HG03354 (cell line): Measurements from ENCODE around the gene POLA2.

Source experiments
- ATAC-seq: cut with Tn5 transposase; IDR thresholded peaks from one replicate; pipeline ENCODE4 v1.9.1; 2021; ENCODE audit warnings: mild to moderate bottlenecking; ENCODE audit not compliant: unreplicated experiment, poor library complexity, severe bottlenecking

The POLA2 gene, protein sequence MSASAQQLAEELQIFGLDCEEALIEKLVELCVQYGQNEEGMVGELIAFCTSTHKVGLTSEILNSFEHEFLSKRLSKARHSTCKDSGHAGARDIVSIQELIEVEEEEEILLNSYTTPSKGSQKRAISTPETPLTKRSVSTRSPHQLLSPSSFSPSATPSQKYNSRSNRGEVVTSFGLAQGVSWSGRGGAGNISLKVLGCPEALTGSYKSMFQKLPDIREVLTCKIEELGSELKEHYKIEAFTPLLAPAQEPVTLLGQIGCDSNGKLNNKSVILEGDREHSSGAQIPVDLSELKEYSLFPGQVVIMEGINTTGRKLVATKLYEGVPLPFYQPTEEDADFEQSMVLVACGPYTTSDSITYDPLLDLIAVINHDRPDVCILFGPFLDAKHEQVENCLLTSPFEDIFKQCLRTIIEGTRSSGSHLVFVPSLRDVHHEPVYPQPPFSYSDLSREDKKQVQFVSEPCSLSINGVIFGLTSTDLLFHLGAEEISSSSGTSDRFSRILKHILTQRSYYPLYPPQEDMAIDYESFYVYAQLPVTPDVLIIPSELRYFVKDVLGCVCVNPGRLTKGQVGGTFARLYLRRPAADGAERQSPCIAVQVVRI

DNA sequence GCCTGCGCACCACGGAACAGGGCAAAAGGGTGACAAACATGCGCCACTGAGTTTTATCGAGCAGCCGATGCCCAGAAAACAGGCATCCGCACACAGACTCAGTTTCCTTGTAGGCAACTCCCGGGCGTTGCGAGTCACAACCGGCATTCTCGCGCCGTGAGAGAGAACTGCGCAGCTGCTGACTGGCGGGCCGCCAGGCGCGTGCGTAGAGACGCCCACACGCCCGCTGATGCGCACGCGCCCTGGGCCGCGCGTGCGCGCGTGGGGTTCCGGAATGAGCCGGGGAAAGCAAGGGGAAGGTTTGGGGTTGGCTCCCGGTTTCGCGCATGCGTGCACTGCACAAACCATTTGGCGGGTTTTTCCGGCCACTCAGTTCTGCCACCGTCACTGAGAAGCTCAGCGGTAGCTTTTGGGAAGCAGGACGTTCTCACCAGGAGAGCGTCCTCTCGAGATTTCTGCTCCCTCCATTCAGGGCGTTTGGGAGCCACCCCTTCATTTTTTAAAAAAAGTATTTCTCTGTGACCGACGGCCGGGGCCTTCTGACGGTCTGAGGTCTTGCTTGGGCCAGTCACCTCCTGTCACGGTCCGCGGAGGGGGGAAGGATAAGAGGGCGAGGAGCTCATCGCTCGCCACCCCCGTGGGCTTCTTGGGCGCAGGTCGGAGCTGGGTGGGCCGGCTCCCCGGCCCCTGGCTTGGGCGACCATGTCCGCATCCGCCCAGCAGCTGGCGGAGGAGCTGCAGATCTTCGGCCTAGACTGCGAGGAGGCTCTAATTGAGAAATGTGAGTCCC, at the start of gene POLA2:
TSS of gene POLA2 (plus strand) at position 372 of the 790 bp plus-strand sequence. CDS start at position 703, 331 bp downstream.
- ATAC-seq: peak; percentile 88

DNA sequence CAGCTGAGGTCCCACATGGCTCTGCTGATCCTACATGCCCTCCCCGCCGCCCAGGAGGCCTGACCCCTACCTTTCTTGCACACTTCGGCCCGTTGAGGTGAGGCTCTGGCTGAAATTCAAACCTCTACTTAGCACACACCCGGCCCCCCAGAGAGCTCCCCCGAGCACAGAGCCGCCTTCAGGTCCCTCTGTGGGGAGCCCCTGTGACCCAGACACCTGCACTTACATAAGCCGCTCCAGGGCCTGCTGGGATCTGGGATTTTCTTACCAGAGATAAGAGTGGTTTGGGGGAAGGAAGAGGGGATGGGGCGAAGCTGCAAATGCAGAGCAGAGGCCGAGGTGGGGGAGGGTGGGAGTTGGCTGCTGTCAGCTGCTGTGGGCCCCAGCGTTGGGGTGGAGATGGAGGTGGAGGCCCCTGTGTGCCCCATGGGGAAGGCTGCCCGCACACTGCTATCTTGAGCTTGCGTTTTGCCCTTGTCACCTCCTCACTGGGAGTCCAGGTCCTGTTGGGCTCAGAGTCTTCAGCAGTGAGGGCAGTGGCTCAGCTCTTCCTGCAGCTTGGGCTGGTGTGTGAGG, 49.4 kb upstream of the POLA2 start:
- no peak for ATAC-seq

DNA sequence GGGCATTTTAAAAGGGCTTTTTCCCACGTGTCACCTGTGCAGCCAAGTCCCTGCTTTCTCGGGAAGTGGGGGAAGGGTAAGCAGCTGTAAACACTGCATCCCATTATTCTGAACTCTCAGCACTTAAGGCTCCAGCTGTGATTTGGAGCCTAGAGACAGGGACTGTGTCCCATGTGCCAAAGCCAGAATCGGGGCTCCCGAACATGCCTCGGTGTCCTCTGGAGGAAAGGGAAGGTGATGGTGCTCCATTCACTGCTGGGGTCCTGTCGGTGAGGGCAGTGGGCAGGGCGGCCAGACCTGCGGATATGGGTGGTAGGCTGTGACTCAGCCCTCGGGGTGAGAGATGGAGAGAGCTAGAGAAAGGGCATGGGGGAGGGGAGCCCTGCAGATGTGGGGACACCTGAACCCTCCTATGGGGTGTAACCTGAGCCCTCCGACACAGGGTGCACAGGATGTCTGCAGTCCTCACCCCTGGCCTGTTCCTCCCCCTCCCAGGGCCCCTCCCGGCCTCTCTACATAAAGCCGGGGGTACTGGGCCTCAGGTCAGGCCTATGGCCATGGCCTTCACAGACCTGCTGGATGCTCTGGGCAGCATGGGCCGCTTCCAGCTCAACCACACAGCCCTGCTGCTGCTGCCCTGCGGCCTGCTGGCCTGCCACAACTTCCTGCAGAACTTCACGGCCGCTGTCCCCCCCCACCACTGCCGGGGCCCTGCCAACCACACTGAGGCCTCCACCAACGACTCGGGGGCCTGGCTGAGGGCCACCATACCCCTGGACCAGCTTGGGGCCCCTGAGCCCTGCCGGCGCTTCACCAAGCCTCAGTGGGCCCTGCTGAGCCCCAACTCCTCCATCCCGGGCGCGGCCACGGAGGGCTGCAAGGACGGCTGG, 48.2 kb upstream of the POLA2 start:
- ATAC-seq: no peak

DNA sequence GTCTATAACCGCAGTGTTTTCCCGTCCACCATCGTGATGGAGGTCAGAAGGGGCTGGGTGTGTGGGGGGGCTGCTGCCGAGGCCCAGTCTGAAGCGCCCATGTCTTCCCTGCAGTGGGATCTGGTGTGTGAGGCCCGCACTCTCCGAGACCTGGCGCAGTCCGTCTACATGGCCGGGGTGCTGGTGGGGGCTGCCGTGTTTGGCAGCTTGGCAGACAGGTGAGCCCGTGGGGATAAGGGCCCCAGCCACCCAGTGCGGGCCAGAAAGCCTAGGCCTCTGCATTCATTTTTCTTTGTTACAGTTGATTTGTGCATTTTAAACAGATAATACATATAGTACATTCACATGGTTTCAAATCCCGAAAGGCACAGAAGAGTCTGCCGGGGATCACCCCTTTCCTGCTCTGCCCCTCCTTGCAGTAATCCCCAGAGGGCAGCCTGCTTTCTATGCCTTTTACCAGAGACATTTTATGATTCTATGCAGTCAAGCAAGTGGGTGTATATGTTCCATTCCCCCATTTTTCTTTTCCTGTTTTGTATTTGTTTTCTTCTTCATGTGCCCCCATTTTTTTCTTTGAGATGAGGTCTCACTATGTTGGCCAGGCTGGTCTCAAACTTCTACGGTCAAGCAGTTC, 47.4 kb upstream of the POLA2 start:
- no peak for ATAC-seq

DNA sequence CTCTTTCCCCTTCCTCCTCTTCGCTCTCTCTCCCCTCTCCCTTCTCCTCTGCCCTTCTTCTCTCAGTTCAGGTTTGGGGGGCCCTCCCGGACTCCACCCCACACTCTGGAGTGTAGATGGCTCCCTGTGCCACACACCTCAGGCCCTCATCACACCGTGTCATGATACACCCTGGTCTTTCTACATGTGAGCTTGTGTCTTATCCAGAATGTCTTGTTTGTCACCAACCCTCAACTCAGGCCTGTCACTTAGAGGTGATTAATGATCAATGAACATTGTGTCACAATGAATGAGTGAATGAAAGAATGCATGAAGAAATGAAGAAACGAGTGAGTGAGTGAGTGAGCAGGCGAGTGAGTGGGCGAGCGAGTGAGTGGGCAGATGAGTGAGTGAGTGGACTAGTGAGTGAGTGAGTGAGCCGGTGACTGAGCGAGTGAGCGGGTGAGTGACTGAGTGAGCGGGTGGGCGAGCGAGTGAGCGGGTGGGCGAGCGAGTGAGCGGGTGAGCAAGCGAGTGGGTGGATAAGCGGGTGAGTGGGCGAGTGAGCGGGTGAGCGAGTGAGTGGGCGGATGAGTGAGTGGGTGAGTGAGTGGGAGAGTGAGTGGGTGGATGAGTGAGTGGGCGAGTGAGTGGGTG, 46.2 kb upstream of the POLA2 start:
- no peak for ATAC-seq

DNA sequence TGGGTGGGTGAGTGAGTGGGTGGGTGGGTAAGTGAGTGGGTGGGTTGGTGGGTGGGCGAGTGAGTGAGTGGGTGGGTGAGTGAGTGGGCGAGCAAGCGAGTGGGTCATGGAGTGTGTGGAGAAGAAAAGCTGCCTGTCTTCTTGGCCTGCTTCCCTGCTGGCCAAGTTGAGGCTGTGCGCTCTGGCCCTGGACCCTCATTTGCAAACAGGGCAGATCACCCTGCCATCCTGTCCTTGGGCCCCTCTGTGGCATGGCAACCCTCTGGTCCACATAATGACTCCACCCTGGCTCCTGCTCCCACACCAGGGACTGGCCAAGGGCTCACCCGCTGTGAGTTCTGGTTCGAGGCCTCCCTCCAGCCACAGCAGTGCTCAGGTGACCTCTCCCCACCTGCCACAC, 44.9 kb upstream of the POLA2 start:
- ATAC-seq: no peak

DNA sequence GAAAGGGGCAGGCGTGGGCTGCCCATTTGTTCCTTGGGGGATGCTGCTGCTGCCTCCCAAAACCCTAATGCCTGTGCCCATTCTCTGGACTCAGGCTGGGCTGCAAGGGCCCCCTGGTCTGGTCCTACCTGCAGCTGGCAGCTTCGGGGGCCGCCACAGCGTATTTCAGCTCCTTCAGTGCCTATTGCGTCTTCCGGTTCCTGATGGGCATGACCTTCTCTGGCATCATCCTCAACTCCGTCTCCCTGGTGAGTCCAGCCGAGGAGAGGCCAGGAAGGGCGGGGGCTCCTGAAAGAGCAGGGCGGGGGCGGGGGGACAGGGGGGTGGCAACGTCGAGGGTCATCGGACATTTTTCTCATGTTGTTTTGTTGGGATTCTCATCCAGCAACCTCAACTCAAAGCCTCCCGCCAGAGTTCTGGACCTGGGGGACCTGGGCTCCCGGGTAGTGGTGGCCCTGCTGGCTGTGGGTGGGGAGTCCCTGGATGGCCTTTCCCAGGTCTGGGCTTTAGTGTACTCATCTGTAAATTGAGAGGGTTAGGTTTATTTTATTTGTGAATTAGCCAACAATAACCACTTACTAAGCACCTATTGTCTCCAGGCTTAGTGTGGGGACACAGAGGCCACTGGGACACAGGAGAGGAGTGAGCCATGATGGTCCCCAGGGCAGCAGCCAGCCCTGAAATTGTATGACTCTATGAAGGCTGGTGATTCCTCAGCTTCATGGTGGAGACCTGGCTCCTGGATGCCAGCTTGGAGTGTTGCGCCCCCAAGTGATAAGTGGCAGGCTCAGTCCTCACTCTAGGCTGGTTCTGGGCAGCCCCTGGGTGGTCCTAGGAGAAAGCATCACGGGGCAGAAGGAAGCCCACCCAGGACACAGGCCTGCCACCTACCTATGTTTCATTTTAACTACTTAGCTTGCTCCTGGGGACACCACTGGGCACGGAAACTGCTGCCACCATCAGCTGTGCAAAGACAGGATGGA, 44.0 kb upstream of the POLA2 start:
- ATAC-seq: no peak

DNA sequence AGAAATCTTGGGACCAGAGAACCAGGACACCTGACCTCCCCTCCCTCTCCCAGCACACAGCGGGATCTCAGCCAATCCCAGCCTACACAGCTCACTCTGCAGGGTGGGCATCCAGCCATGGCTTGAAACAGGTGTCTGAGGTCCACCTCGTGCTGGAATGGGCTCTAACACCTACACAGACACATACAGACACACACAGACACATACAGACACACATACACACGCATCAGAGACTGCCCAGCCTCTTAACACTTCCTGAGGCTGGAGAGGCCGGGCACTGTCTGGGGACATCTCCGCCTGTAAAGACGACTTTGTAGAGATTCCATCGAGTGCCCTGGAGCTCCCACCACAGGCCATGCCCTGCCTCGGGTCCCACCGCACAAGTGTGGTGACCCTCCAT, 43.3 kb upstream of the POLA2 start:
- no peak for ATAC-seq

DNA sequence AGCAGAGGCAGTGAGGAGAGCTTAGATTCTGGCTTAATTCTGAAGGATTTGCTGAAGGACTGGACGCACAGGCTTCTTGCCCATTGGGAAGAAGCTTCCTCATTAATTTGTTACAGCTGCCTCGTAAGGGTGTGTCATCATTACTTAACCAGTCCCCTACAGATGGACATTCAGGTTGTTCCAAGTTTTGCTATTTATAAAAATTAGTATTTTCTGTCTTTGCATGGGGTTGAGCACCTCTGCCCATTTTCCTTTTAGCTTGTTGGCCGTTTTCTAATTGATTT, 41.9 kb upstream of the POLA2 start:
- ATAC-seq: no peak

DNA sequence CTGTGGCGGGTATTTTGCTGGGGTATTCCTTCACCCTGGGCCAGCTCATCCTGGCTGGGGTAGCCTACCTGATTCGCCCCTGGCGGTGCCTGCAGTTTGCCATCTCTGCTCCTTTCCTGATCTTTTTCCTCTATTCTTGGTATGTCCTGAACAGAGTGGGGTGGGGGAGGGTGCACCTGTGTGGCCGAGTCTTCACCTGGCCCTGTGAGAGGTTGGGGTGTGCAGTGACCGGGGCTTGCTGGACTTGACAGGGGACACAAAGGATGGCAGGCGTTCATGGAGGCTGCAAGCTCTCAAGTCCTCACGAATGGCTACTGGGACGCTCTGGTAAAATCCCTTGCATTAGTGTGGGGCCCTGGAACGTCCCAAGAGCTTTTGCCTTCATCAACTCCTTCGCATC, 40.7 kb upstream of the POLA2 start:
- ATAC-seq: no peak

DNA sequence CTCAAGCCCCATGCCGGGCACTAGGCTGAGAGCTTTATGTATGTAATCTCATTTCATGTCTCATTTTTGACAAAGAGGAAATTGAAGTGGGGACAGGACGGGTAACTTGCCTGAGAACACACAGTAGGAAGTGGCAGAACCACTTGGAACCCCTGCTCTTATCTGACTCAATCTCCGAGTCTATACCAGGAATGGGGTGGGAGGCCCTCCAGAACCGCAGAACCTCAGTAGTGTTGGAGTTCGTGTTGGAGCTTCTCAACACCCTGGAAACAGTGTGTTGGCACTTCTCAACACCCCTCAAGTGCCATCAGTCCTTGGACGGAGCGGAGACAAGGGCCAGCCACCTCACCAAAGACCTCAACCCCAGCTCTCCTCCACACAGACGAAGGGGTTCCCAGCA, 38.8 kb upstream of the POLA2 start:
- no peak for ATAC-seq

DNA sequence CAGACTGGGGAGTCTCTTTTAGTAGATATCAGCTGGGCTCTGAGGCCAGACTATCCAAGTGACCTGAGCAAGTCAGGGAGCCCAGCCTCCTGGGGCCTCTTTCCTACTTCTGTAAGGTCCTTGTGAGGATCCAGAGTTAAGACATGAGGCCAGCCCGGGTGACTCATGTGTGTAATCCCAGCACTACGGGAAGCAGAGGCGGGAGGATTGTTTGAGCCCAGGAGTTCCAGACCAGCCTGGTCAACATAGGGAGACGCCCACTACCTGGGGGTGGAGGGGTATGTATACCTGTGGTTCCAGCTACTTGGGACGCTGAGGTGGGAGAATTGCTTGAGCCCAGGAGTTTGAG, 36.9 kb upstream of the POLA2 start:
- no peak for ATAC-seq

DNA sequence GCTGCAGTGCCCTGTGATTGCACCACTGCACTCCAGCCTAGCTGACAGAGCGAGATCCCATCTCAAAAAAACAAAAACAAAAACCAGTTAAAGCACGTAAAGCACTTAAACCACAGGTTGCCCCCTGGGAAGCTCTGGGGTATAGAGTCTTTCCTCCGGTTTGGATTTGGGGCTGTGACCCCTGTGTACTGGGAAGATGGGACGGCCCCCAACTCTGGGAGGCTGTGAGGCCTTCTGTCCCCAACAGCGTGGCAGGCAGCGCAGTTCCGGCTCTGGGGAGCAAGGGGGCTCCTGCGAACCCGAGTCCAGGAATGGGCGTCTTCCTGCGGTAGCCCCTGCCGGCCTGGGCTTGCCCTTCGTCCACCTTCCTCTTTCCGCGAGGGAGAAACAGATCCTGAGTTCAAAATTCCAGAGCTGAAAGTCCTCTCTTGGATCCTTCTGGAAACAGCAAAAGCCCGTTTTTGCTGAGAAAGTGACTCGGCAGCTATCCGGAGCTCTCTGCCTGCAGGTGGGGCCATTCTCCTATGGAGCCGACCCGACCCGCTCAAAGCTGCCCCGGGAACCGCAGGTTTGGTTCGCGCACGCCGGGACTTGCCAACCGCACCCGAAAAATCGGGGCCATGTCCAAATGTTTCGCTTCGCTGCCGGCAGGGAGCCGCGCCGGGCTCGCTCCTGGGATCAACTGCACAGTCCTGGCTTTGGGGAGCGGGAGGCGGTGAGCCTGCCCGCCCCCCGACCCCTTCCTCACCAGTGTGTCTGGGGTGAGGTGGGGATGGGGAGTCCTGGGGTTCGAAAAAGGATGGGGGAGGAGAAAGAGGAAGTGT, 36.3 kb upstream of the POLA2 start:
- no peak for ATAC-seq

DNA sequence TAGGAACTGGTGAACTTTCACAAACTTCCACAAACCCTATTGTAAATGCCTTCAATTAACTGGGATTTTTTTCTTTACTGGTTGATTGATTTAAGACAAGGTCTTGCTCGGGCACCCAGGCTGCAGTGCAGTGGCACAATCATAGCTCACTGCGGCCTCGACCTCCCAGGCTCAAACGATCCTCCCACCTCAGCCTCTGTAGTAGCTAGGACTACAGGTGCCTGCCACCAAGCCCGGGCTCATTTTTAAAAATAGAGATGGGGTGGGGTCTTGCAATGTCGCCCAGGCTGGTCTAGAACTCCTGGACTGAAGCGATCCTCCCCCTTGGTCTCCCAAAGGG, 35.7 kb upstream of the POLA2 start:
- no peak for ATAC-seq

DNA sequence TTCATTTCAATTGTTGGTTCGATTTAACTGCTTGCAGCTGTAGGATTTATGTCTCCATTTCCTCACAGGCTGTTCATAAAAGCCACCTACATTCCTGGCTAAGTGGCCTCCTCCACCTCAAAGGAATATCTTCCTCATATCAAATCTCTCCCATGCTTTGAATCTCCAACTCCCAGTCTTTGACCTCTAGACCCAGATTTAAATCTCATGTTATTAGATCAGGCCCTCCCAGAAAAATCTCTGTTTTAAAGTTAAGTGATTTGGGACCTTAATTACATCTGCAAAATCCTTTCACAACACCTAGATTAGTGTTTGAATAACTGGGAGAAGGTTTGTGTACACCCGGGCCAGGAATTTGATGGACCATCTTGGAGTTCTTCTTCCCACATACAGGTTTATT, 33.9 kb upstream of the POLA2 start:
- no peak for ATAC-seq

DNA sequence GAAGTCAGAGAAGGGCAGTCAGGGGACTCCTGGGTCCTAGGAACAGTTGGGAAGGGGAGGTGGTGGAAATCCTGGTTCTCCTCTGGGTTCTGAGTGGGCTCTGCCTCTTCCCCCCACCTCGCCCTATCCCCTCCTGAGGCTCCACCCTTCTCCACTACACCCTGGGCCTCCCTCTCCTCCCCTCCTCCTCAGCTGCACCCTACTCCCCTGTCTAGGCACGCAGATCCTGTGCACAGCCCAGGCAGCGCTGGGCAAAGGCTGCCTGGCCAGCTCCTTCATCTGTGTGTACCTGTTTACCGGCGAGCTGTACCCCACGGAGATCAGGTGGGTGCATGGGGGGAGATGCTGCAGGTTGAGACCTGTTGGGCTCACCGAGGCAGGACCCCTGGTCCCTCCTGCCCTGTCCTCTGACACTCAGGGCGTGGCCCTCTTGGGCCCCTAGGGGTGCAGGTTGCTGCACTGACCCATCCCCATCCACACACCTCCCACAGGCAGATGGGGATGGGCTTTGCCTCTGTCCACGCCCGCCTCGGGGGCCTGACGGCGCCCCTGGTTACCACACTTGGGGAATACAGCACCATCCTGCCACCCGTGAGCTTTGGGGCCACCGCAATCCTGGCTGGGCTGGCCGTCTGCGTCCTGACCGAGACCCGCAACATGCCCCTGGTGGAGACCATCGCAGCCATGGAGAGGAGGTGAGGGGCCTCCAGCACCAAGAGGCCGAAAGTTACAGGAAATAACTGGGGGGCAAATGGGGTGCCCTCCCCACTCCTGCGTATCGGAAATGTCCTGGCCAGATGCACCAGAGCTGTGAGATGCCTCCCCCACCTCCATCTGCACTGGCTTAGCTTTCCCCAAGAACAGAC, 25.3 kb upstream of the POLA2 start:
- ATAC-seq: no peak
